Heart right ventricle (tissue), 16 donors: ENCODE data around the gene CD8A. TPM values are rescaled to one million over a fixed set of nuclear protein-coding genes. Genes with fewer than 3 reads are reported as not detected.
"Not testable (repeated sequence)": the region's sequence is repeated elsewhere in the genome, so short reads cannot be mapped to it uniquely, and the experiment has no call there.

Source experiments
- ATAC-seq, 8 donors: fragments of 200-7000 bp; cut with Tn5 transposase; one replicate each; pipeline ENCODE4 v1.9.1; 2020; ENCODE audit warnings: mild to moderate bottlenecking in 8 of 8, moderate library complexity in 8 of 8, moderate number of reproducible peaks in 1 of 8
- DNase-seq, 2 donors: peaks; one replicate each; pipeline ENCODE4 v3.0.0-alpha.2; 2020
- H3K27ac ChIP-seq, 10 donors: fragments of 200-600 bp; sonication (generic) in 2 of 10; one replicate each; pipeline versions ENCODE4 v1.5.0 to v1.8.0; 2020 to 2022; ENCODE audit warnings: mild to moderate bottlenecking in 3 of 10
- H3K27me3 ChIP-seq, 7 donors: fragments of 200-600 bp; one replicate each; pipeline ENCODE4 v1.8.0; 2021 to 2022; ENCODE audit warnings: mild to moderate bottlenecking in 2 of 7
- H3K36me3 ChIP-seq, 9 donors: fragments of 200-600 bp; sonication (generic) in 1 of 9; one replicate each; pipeline versions ENCODE4 v1.5.0 to v1.8.0; 2020 to 2022; ENCODE audit warnings: mild to moderate bottlenecking in 2 of 9
- H3K4me1 ChIP-seq, 9 donors: fragments of 200-600 bp; sonication (generic) in 1 of 9; one replicate each; pipeline versions ENCODE4 v1.5.0 to v1.8.0; 2020 to 2022; ENCODE audit warnings: mild to moderate bottlenecking in 4 of 9
- H3K4me3 ChIP-seq, 10 donors: fragments of 200-600 bp; sonication (generic) in 2 of 10; one replicate each; pipeline versions ENCODE4 v1.5.0 to v1.8.0; 2020 to 2022; ENCODE audit warnings: mild to moderate bottlenecking in 7 of 10, moderate library complexity in 2 of 10
- H3K9me3 ChIP-seq, 11 donors: fragments of 200-600 bp in 10 of 11; sonication (generic) in 2 of 11; one replicate each; pipeline versions ENCODE4 v1.5.0 to v1.8.0; 2013 to 2022; ENCODE audit warnings: mild to moderate bottlenecking in 2 of 11, control low read depth in 1 of 11, moderate library complexity in 1 of 11
- WGBS, 2 donors: extraction: QIAGEN DNeasy Blood & Tissue Kit; methylation state at CpG; one replicate each; pipeline ENCODE4 v1.1.7; 2013; ENCODE audit warnings: inconsistent platforms in 1 of 2; 5-methylcytosine and 5-hydroxymethylcytosine counted together
- intact Hi-C, 10 donors: fragments of 100-400 bp; cut with DNase I; formaldehyde crosslinking; loops; one replicate each; pipeline versions ENCODE4 v1.11.1 to v1.14.2; 2022
- polyA plus RNA-seq, 2 donors: library from polyadenylated mRNA; stranded (reverse); fragments of 200-250 nt; gene quantifications; one replicate each; pipeline ENCODE4 v1.2.3, GENCODE V29; 2013
- total RNA-seq, 10 donors: library from RNA; stranded (reverse); fragmentation: NEBNext Ultra II Directional in 3 of 10; extraction: Animal tissue kit (Norgen Biotek cat#: 25700) in 3 of 10; gene quantifications; one replicate each; pipeline versions ENCODE4 v1.2.1 to v1.2.4, GENCODE V29; 2021 to 2023
- donor health status: Arrhythmogenic right ventricular cardiomyopathy.
- donor health status: ischemic (EF 13 %, LVEDD 7.1; RV severe dilation, severe dysfunction).
- donor health status: healthy with polysubstance abuse.
- donor health status: DM: no; HTN: yes; CAD: no.
- donor health status: DM: no; HTN: no; CAD: no.
- donor health status: ischemic (EF 25% LVEDD 6.9; RV normal size, moderate dysfunction).
- donor health status: ischemic (EF 25% LVEDD 5.7; RV mildly dilated, moderate dysfunction).
- donor health status: healthy.
- donor health status: DM: yes; HTN: yes; CAD: no.
- donor health status: Ischemic cardiomyopathy.
- donor health status: ischemic (EF 35%, LVEDD 5.7; RV mildly dilated, moderate dysfunction).
- donor health status: nonischemic (EF 11% LVEDD 7.7; RV severe dilation, severe dysfunction).
- donor health status: DM: yes; HTN: yes; CAD: no.
- donor health status: PGD.
- donor health status: ischemic (EF 29% LVEDD 5.4; RV normal size, mild dysfunction).
- donor health status: nonischemic (EF 23%, LVEDD 6.1; RV moderate dilation, normal function).

The CD8A gene
- total and polyA plus RNA-seq, 12 donors = 0.19 to 11.8 (median 0.48) TPM; not detected in 1

DNA sequence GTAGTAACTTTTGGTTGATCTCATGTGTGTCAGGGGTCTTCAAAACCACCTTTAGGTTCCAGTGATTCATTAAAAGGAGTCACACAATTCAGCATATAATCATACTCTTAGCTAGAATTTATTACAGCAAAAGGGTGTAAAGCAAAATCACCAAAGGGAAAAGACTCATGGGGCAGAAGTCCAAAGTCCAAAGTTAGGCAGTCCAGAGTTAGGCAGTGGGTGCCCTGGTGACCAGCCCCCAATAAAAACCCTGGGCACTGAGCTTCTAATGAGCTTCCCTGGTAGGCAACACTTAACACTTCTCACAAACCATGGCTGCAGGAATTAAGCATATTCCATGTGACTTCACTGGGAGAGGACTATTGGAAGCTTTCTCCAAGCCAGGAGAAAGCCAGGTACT lies 51.2 kb downstream of the CD8A start:
- H3K27me3 ChIP-seq, H3K9me3 ChIP-seq, H3K4me3 ChIP-seq, H3K27ac ChIP-seq, intact Hi-C loops, H3K4me1 ChIP-seq, ATAC-seq, DNase-seq: not testable (repeated sequence)
- H3K36me3 ChIP-seq = peaks cover 0 to 18% (median 0%) of the 10 kb centered on the region in 9 donors

DNA sequence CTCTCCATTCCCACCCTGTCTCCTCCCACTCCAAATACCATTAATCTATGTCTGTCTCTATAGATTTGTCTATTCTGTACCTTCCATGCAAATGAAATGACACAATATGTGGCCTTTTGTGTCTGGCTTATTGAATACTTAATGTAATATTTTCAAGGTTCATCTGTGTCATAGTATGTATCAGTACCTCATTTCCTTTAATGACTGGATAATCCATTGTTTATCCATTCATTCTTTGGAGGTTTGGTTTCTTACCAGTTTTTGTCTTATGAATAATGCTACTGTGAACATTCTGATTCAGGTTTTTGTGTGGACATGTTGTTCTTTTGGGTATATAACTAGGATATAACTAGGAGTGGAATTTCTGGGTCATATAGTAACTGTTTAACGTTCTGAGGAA lies 55.8 kb downstream of the CD8A start:
- H3K27me3 ChIP-seq, H3K36me3 ChIP-seq, H3K27ac ChIP-seq, H3K4me1 ChIP-seq, ATAC-seq, H3K9me3 ChIP-seq, DNase-seq, intact Hi-C loops, H3K4me3 ChIP-seq: not testable (repeated sequence)
- WGBS, 2 donors = no CpG with 5 or more reads among the region's 1 CpG

Other genes starting within 250 kb of the CD8A start
- gene CHMP3, start 227.5 kb downstream of the CD8A start, total RNA-seq = 100 to 1,000 TPM; 129 to 180 (median 160) TPM
- 10 to 100 TPM; 31.3 to 96.7 TPM for gene CHMP3, start 227.5 kb downstream of the CD8A start, polyA plus RNA-seq
- gene RNF103, start 167.0 kb downstream of the CD8A start, total RNA-seq = 10 to 100 TPM; 33.2 to 83.0 (median 59.1) TPM
- 10 to 100 TPM; 31.8 to 40.1 TPM for gene RNF103, start 167.0 kb downstream of the CD8A start, polyA plus RNA-seq
- 100 to 1,000 TPM in 7 of 10 donors, 10 to 100 TPM in 3; 68.0 to 152 (median 114) TPM for gene RMND5A, start 70.6 kb downstream of the CD8A start, total RNA-seq
- 10 to 100 TPM; 23.4 to 29.3 TPM for gene RMND5A, start 70.6 kb downstream of the CD8A start, polyA plus RNA-seq
- gene CD8B, start 71.0 kb upstream of the CD8A start, total RNA-seq = 1 to 10 TPM in 1 of 10 donors, under 1 TPM in 2, not detected in 7; 0.41 to 5.2 (median 0.59) TPM
- gene CD8B, start 71.0 kb upstream of the CD8A start, polyA plus RNA-seq = under 1 TPM in 1 of 2 donors, not detected in 1; 0.28 TPM
- 1 to 10 TPM in 2 of 10 donors, under 1 TPM in 8; 0.33 to 4.8 (median 0.67) TPM for gene RGPD1, start 151.2 kb upstream of the CD8A start, total RNA-seq
- gene RGPD1, start 151.2 kb upstream of the CD8A start, polyA plus RNA-seq = under 1 TPM; 0.39 to 0.51 TPM
- gene PLGLB1, start 230.9 kb upstream of the CD8A start, total RNA-seq = 1 to 10 TPM in 8 of 10 donors, under 1 TPM in 2; 0.74 to 3.4 (median 1.5) TPM
- gene PLGLB1, start 230.9 kb upstream of the CD8A start, polyA plus RNA-seq = 10 to 100 TPM in 1 of 2 donors, under 1 TPM in 1; 0.83 to 13.7 TPM